Activated CD8-positive, alpha-beta T cell treated with anti-CD3 and anti-CD28 coated beads, Interleukin-2, amount 10 ng/mL, durations not matched to agents 7 days and 5 days (primary cell): ENCODE results near the gene CXXC5. TPM values are rescaled to one million over a fixed set of nuclear protein-coding genes. Genes with fewer than 3 reads are reported as not detected.
A peak's percentile ranks its signal among the peaks of the same experiment; 100 is the strongest.

Experiments used
- ATAC-seq: fragments of 150-1000 bp; cut with Tn5 transposase; one replicate; pipeline ENCODE4 v1.10.0; 2021; ENCODE audit warnings: moderate library complexity
- CTCF ChIA-PET: fragments of 350-600 bp; sonication (Branson Sonifier 250); formaldehyde crosslinking; loops from one replicate; lab custom pipeline; 2021; ENCODE audit warnings: antibody characterized with exemption; lab: Charles Lee
- POLR2A ChIA-PET: fragments of 350-600 bp; sonication (Branson Sonifier 250); formaldehyde crosslinking; loops from one replicate; lab custom pipeline; 2021; ENCODE audit warnings: antibody characterized with exemption; lab: Charles Lee
- DNase-seq: peaks from one replicate; pipeline ENCODE4 v3.0.0-alpha.2; 2020
- H3K27ac Mint-ChIP-seq: one replicate; pipeline ENCODE4 v1.8.0; 2021; ENCODE audit warnings: mild to moderate bottlenecking, mixed read lengths
- H3K27me3 Mint-ChIP-seq: one replicate; pipeline ENCODE4 v1.8.0; 2021; ENCODE audit warnings: low read depth, mixed read lengths
- H3K36me3 Mint-ChIP-seq: one replicate; pipeline ENCODE4 v1.8.0; 2021; ENCODE audit warnings: low read depth, mixed read lengths
- H3K4me1 Mint-ChIP-seq: one replicate; pipeline ENCODE4 v1.8.0; 2021; ENCODE audit warnings: low read depth, mixed read lengths
- H3K4me3 Mint-ChIP-seq: one replicate; pipeline ENCODE4 v1.8.0; 2021; ENCODE audit warnings: mild to moderate bottlenecking, mixed read lengths
- H3K9me3 Mint-ChIP-seq: one replicate; pipeline ENCODE4 v1.8.0; 2022; ENCODE audit warnings: mixed read lengths; ENCODE audit not compliant: insufficient read depth
- total RNA-seq, 2 experiments: library from RNA; stranded (reverse); gene quantifications; one replicate each; pipeline ENCODE4 v1.2.3, GENCODE V29; 2021

Gene CXXC5
- total RNA-seq, 2 experiments from 2014 or later: 1.2 to 2.0 TPM

DNA sequence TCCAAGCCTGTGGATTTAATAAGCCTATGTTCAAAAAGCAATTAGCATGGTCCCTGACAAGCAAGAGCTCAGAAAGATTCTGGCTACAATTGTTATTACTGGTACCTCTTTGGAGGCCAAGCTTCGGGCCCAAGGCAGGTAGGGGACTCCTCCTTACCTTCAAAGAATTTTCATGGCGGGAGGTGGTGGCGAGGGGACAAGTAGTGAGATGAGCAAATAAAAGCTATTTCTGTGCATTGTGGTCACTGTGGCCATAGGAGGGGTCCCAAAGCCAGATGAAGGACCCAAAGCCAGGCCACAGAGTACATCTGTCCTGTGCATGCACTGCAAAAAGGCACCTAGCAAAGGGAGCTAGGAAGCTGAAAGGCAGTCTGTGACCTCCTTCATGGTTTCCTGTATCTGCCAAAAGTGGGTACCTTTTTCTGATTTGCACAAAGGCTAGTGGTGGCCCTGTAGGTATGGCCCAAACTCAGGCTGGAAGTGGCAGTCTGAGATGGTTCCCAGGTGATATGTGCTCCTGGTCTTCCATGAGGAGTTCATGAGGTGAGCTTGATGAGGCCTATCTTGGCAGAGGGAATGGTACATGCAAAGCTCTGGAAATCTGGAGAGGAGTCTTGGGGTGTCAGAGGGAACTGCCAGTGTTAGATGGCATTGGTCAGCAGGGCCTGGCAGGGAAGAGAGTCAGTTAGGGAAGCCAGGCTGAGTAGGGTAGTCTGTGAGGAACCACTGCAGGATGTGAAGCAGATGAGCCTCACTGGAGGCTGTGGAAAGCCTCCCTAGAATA, 3.3 kb upstream of the CXXC5 start:
- ChIA-PET POLR2A (interaction anchor here (0.8 kb wide), 2 partner anchors 9 to 25 kb away, joined by 3 to 4 read pairs; no protein-coding TSS in a partner anchor), CTCF (interaction anchor here (0.9 to 2.6 kb wide), 8 partner anchors 7 to 130 kb away, joined by 3 to 14 read pairs (median 4); no protein-coding TSS in a partner anchor)
- Mint-ChIP-seq H3K4me1 (peaks cover 37% of the 10 kb centered on the region), H3K9me3 (no peaks in the 10 kb centered on the region), H3K27me3 (peaks cover 29% of the 10 kb centered on the region), H3K4me3 (no peak overlapping the region), H3K36me3 (no peaks in the 10 kb centered on the region), H3K27ac (no peak overlapping the region)
- DNase-seq (no peak), ATAC-seq (no peak)

DNA sequence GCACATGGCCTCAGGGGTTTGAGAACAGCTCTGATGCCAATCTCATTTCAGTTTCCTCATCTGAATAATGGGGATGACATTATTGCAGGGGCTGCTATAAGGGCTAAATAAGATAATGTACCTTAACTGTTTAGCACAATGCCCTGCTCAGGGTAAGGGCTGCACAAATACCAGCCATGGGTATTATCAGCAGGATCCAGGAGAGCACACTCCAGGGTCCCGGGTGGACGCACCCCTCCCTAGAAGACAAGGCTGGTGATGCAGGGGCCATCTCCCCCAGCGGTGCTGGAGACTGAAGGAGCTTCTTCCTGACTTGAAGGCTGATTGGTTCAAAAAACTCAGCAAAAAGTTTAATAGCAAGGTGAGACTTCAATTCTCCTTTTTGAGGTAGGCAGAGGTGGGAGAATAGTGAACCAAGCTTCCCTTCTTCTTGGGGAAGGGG, 2.7 kb upstream of the CXXC5 start:
- H3K9me3 Mint-ChIP-seq: no peaks in the 10 kb centered on the region
- CTCF ChIA-PET: interaction anchor here (0.9 to 2.6 kb wide), 7 partner anchors 8 to 120 kb away, joined by 3 to 14 read pairs (median 3); no protein-coding TSS in a partner anchor
- no peak for DNase-seq
- ATAC-seq: no peak
- H3K27ac Mint-ChIP-seq: no peak overlapping the region
- POLR2A ChIA-PET: interaction anchor here (0.8 to 1.8 kb wide), 3 partner anchors 8 to 24 kb away, joined by 3 to 5 read pairs (median 4); no protein-coding TSS in a partner anchor
- no peak overlapping the region for H3K4me3 Mint-ChIP-seq
- H3K27me3 Mint-ChIP-seq: peaks cover 32% of the 10 kb centered on the region
- H3K36me3 Mint-ChIP-seq: no peaks in the 10 kb centered on the region
- H3K4me1 Mint-ChIP-seq: peaks cover 43% of the 10 kb centered on the region

DNA sequence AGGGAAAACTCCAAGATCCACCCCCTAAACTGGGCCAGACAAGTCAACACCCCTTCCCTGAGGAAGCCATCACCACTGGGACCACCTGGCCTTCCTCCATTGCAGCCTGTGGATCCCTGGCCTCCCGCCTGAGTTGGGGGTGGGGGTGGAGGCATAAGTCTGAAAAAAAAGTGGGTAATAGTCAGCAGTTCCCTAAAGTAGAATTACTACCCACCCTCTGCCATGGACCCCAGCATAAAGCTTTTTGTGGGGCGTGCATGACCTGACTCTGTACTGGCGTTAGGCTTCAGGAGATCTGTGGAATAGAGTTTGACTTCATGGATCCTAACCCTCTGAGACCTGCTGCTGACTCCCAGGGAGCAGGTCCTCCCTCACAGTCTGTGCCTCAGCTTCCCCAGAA, 2.0 kb upstream of the CXXC5 start:
- Mint-ChIP-seq H3K4me1 (peaks cover 48% of the 10 kb centered on the region), H3K4me3 (no peak overlapping the region), H3K9me3 (no peaks in the 10 kb centered on the region), H3K27me3 (peaks cover 38% of the 10 kb centered on the region), H3K27ac (no peak overlapping the region), H3K36me3 (no peaks in the 10 kb centered on the region)
- ChIA-PET POLR2A (interaction anchor here (1.8 kb wide), 1 partner anchor 8 kb away, joined by 5 read pairs; no protein-coding TSS in a partner anchor), CTCF (interaction anchor here (0.9 to 2.6 kb wide), 4 partner anchors 9 to 19 kb away, joined by 3 to 14 read pairs (median 6); no protein-coding TSS in a partner anchor)
- ATAC-seq: no peak
- no peak for DNase-seq

DNA sequence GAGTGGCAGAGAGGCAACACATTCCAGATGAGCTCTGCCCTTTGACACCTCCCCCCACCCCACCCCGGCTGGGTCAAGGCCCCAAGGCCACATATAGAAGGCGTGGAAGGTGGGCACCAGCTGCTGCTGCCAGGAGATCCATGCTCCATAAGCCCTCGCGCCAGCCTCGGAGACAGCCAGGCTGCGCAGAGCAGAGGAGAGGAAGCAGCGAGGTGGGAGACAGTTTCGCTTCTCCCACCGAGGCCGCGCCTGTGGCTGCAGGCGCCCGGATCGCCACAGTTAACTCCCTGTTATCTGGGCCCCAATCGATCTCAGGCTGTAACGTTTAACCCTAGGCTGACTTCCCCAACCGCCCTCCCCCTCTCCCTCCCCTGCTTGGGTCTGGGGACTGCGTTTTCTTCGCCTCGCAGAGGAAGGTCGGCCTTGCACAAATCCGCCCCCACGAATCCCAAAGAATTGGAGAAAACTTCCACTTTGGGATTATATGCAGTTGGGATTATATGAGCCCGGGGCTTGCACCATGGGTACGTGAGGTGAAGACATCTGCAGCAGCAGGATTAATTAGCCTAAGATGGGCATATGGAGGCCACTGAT, 1.1 kb upstream of the CXXC5 start:
- CTCF ChIA-PET: interaction anchor here (1.1 to 8.8 kb wide), 4 partner anchors 12 to 225 kb away, joined by 4 to 100 read pairs (median 10); no protein-coding TSS in a partner anchor
- Mint-ChIP-seq H3K27ac (no peak overlapping the region), H3K36me3 (no peaks in the 10 kb centered on the region), H3K27me3 (peaks cover 45% of the 10 kb centered on the region), H3K9me3 (no peaks in the 10 kb centered on the region), H3K4me1 (peaks cover 56% of the 10 kb centered on the region), H3K4me3 (peak overlapping the region; percentile 55)
- POLR2A ChIA-PET: interaction anchor here (1.5 to 2.0 kb wide), 3 partner anchors 9 to 45 kb away, joined by 5 to 7 read pairs (median 6); no protein-coding TSS in a partner anchor
- ATAC-seq: no peak
- no peak for DNase-seq

DNA sequence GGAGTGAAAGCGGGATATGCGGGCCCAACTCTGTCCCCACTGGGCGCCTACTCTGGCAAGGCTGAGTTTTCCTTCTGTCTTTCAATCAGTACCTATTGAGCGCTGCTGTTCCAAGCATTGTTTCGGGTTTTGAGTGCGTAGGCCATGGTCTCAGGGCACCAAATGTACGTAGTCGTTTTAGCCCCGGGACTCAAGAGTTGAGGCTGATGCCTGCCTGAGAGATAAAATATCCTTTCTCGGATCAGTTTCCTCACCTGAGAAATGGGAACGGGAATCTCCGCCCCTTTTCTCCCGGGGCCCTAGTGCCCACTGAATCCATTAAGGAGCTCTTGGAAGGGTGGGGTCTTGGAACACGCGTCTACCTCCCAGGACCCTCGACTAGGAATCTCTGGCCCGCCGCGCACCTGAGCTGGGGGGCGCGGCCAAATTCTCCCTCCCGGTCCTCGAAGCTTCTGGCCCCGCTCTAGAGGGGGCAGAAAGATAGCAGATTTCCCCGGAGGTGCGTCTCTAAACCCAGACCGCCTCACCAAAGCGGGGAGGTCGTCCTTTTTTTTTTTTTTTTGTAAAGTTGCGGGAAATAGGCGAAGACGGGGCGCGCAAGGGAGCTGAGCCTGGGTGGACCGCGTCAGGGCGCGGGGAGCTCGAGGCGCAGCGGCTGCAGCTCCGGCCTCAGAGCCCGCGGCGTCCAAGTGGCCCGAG, 494 bp upstream of the CXXC5 start:
- peaks cover 51% of the 10 kb centered on the region for H3K27me3 Mint-ChIP-seq
- peaks cover 62% of the 10 kb centered on the region for H3K4me1 Mint-ChIP-seq
- no peaks in the 10 kb centered on the region for H3K36me3 Mint-ChIP-seq
- ChIA-PET CTCF (interaction anchor here (1.0 to 8.8 kb wide), 6 partner anchors 12 to 225 kb away, joined by 3 to 100 read pairs (median 4); no protein-coding TSS in a partner anchor), POLR2A (interaction anchor here (1.0 to 2.0 kb wide), 5 partner anchors 10 to 44 kb away, joined by 3 to 12 read pairs (median 6); no protein-coding TSS in a partner anchor)
- peak overlapping the region; percentile 55 for H3K4me3 Mint-ChIP-seq
- H3K9me3 Mint-ChIP-seq: no peaks in the 10 kb centered on the region
- no peak overlapping the region for H3K27ac Mint-ChIP-seq
- ATAC-seq: no peak
- no peak for DNase-seq

DNA sequence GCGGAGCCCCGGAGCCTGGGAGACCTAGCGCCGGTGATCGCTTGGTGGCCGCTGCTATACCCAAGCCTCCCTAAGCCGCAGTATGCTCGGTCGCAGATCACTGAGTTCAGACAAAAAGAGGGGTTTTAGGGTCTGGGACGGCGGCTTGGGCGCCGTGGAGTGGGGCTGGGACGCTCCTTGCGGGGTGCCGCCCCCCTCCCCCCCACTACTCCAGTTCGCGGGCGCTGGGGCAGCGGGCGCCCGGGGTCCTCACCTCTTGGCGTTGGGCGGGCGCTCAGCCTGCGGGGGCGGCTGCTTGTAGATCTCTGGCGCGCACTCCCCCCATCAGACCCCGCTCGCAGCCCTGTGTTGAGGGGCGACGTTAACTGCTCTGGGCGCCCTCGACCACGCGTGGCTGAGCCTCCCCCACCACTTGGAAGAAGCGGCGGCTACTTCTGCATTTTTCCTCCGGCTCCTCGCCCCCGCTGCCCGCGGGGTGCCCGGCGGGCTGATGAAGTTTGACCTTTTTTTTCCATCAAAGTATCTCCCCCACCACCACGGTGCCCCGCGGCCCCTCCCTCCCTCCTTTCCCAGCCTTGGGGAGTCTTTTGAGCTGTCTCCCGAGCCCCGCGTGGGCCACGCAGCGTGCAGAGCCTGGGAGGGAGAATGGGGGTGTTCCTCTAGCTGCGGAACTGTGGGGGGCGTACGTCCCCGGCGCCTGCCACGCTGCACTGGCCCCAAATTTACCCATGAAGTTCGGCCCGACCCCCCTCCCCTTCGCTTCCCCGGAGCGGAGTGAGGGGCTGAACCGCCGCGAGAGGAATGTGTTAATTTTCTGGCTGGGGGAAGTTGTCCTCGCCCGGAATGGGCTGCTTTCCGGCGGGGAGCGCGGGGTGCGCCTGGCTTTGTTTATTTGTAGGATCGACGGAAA, 1.2 kb downstream of the CXXC5 start:
- Mint-ChIP-seq H3K4me3 (peak overlapping the region; percentile 69), H3K4me1 (peaks cover 72% of the 10 kb centered on the region), H3K9me3 (no peaks in the 10 kb centered on the region), H3K36me3 (no peaks in the 10 kb centered on the region), H3K27me3 (peaks cover 56% of the 10 kb centered on the region), H3K27ac (peak overlapping the region; percentile 37)
- DNase-seq (no peak), ATAC-seq (peak; percentile 18)
- POLR2A ChIA-PET: interaction anchor here (1.8 kb wide), 1 partner anchor 12 kb away, joined by 6 read pairs; no protein-coding TSS in a partner anchor
- CTCF ChIA-PET: interaction anchor here (1.2 to 8.8 kb wide), 4 partner anchors 14 to 168 kb away, joined by 3 to 100 read pairs (median 10); no protein-coding TSS in a partner anchor

DNA sequence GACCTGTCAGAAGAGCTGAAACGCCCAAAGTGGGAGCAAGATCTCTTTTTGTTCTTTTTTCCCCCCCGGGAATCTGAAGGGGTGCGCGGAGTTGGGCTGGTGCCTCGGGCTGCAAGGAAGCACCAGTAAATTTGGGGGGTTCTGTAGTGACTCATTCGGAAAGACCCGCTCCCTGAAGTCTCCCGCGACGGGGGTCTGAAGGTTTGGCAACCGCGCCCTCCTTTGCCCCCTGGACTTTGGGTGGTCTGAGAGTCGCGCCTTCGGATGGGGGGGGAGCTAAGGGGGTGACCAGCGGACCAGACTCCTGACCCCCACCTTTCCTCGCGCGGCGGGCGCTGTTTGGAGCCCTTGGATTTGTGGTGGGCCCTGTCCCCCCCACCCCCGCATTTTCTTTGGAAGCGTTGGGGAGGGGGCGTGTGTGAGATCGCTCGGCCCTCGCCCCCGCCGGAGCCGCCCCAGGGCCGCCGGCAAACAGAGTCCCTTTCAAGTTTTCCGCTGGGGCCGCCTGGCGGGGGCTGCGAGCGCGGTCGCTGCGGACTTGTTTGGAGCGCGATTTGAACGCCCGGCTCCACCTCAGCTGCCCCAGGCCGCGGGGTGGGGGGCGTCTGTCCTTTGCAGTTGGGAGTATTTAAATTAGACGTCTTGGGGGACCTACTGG, 2.0 kb downstream of the CXXC5 start:
- ChIA-PET POLR2A (interaction anchor here (1.8 kb wide), 1 partner anchor 13 kb away, joined by 6 read pairs; no protein-coding TSS in a partner anchor), CTCF (interaction anchor here (0.7 to 8.8 kb wide), 6 partner anchors 15 to 228 kb away, joined by 3 to 100 read pairs (median 4); no protein-coding TSS in a partner anchor)
- DNase-seq: no peak
- Mint-ChIP-seq H3K4me1 (peaks cover 64% of the 10 kb centered on the region), H3K27ac (peak overlapping the region; percentile 37), H3K9me3 (no peaks in the 10 kb centered on the region), H3K4me3 (peak overlapping the region; percentile 69), H3K27me3 (peaks cover 53% of the 10 kb centered on the region), H3K36me3 (no peaks in the 10 kb centered on the region)
- ATAC-seq: no peak

DNA sequence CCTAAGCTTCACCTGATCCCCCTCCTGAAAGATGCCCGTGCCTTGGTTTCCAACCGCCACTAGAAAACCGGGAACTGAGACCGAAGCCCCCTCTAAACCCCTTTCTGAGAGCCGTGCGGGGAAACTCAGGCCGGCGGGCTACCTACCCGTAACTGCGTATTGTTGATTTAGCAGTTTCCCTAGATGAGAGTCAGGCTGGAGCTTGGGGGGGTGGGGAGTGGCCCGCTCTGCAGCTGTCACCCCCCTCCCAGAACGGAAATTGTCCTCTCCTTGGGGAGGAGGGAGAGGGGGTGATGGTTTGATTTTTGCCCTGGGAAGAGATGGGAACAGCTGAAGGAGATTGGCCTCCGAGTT, 2.5 kb downstream of the CXXC5 start:
- POLR2A ChIA-PET: interaction anchor here (1.8 kb wide), 1 partner anchor 14 kb away, joined by 6 read pairs; no protein-coding TSS in a partner anchor
- Mint-ChIP-seq H3K4me3 (peak overlapping the region; percentile 15), H3K4me1 (peaks cover 62% of the 10 kb centered on the region), H3K9me3 (no peaks in the 10 kb centered on the region), H3K36me3 (no peaks in the 10 kb centered on the region), H3K27ac (no peak overlapping the region), H3K27me3 (peaks cover 52% of the 10 kb centered on the region)
- DNase-seq: no peak
- ATAC-seq: no peak
- CTCF ChIA-PET: interaction anchor here (0.7 to 8.8 kb wide), 6 partner anchors 15 to 228 kb away, joined by 3 to 100 read pairs (median 4); no protein-coding TSS in a partner anchor

DNA sequence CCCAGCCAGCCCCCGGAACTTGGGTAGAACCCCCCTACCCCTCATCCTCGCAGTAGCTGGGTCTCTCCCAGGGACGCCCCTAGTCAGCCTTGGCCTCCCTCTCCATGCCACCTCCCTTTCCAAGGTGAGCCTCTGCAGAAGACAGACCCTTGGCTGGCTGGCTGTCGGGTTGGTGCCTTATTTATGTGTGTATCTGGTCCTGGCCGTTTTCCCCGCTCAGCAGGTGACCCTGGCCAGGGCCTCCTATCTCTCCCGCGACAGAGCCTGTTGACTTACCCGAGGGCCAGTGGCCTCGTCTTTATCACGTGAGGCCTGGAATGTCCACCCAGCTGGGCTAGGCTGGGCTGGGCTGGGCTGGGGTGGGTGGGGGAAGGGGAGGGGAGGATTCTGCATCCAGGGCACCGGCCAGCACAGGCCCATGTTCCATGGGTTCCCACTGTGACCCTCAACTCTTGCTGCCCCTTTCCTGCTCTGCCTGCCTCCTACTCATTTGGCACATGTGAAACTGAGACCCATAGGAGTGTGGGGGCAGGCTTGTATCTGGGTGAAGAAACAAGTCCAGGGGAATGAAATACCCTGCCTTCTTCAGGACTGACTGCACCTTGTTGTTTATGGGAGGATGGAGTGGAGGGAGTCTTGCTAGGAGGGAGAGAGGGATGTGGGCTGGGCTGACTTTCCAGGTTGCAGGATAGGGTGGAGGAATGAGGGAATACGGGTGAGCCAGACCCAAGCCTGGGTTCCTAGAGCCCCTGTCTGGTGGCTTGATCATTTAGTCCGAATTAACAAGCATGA, 3.1 kb downstream of the CXXC5 start:
- CTCF ChIA-PET: interaction anchor here (1.0 to 8.8 kb wide), 7 partner anchors 16 to 229 kb away, joined by 3 to 100 read pairs (median 4); no protein-coding TSS in a partner anchor
- Mint-ChIP-seq H3K27me3 (peaks cover 50% of the 10 kb centered on the region), H3K4me1 (peaks cover 61% of the 10 kb centered on the region), H3K36me3 (no peaks in the 10 kb centered on the region), H3K9me3 (no peaks in the 10 kb centered on the region), H3K4me3 (no peak overlapping the region), H3K27ac (no peak overlapping the region)
- POLR2A ChIA-PET: interaction anchor here (1.2 to 1.8 kb wide), 2 partner anchors 14 to 15 kb away, joined by 4 to 6 read pairs; no protein-coding TSS in a partner anchor
- no peak for ATAC-seq
- no peak for DNase-seq
